NCI-H748 (cell line): ENCODE measurements around the gene ZFHX3.

ENCODE experiments used
- DNase-seq: peaks from one replicate; lab custom pipeline; 2025; ENCODE audit not compliant: unreplicated experiment; lab: John Stamatoyannopoulos, UW

Gene ZFHX3

GRCh38 chr16:72837846-72838585, 209.9 kb downstream of the ZFHX3 start:
- no peak for DNase-seq

- no peak for DNase-seq
These were observed 210.9 kb downstream of the ZFHX3 start for GRCh38 chr16:72836985-72837384.

GRCh38 chr16:72836181-72836580, 211.7 kb downstream of the ZFHX3 start:
- no peak for DNase-seq

- no peak for DNase-seq
These were observed 212.8 kb downstream of the ZFHX3 start for GRCh38 chr16:72835086-72835485.

- no peak for DNase-seq
These were observed 213.4 kb downstream of the ZFHX3 start for GRCh38 chr16:72834499-72834898.

- DNase-seq: no peak
These were observed 214.0 kb downstream of the ZFHX3 start for GRCh38 chr16:72833969-72834368.

- DNase-seq: no peak
These were observed 214.4 kb downstream of the ZFHX3 start for GRCh38 chr16:72833482-72833881.

GRCh38 chr16:72832621-72833248, 215.2 kb downstream of the ZFHX3 start:
- peak; percentile 59 for DNase-seq

GRCh38 chr16:72829846-72830775, 217.8 kb downstream of the ZFHX3 start:
- no peak for DNase-seq

GRCh38 chr16:72827866-72828265, 220.1 kb downstream of the ZFHX3 start:
- no peak for DNase-seq

- DNase-seq: no peak
These were observed 221.9 kb downstream of the ZFHX3 start for GRCh38 chr16:72825912-72826621.

- no peak for DNase-seq
These were observed 223.2 kb downstream of the ZFHX3 start for GRCh38 chr16:72824761-72825160.

- no peak for DNase-seq
These were observed 223.9 kb downstream of the ZFHX3 start for GRCh38 chr16:72824027-72824426.

GRCh38 chr16:72821185-72821950, 226.6 kb downstream of the ZFHX3 start:
- DNase-seq: no peak

- DNase-seq: no peak
These were observed 228.6 kb downstream of the ZFHX3 start for GRCh38 chr16:72819345-72819744.

GRCh38 chr16:72818236-72818845, 229.6 kb downstream of the ZFHX3 start:
- no peak for DNase-seq

GRCh38 chr16:72815348-72816318, 232.3 kb downstream of the ZFHX3 start:
- DNase-seq: no peak

GRCh38 chr16:72814226-72814625, 233.7 kb downstream of the ZFHX3 start:
- DNase-seq: no peak

- DNase-seq: no peak
These were observed 235.3 kb downstream of the ZFHX3 start for GRCh38 chr16:72812672-72813071.
